HEK293T (cell line): ENCODE measurements around the gene TM4SF4.

Experiments used
- CTCF ChIA-PET: fragments of 350-600 bp; formaldehyde crosslinking; extraction: SDS; loops from one replicate; lab custom pipeline; 2021; ENCODE audit warnings: antibody characterized with exemption, inconsistent platforms; lab: Yijun Ruan, JAX
- POLR2A ChIA-PET: fragments of 350-600 bp; formaldehyde crosslinking; extraction: SDS; loops from one replicate; lab custom pipeline; 2020; ENCODE audit warnings: antibody characterized with exemption, inconsistent platforms; lab: Yijun Ruan, JAX
- DNase-seq: peaks from one replicate; pipeline ENCODE4 v3.0.0; 2012; ENCODE audit warnings: mixed read lengths; ENCODE audit errors: extremely low spot score
- ARNT ChIP-seq: fragments of 450-650 bp; IDR thresholded peaks from 2 replicates; pipeline ENCODE4 v1.6.1; 2017; ENCODE audit warnings: mild to moderate bottlenecking
- BHLHE40 ChIP-seq: fragments of 450-650 bp; IDR thresholded peaks from 2 replicates; pipeline ENCODE4 v1.6.1; 2016; ENCODE audit warnings: mild to moderate bottlenecking, moderate library complexity, borderline replicate concordance
- CTBP1 ChIP-seq: fragments of 450-650 bp; IDR thresholded peaks from 2 replicates; pipeline ENCODE4 v1.6.1; 2016; ENCODE audit warnings: borderline replicate concordance
- ELF4 ChIP-seq: fragments of 450-650 bp; IDR thresholded peaks from 2 replicates; pipeline ENCODE4 v1.6.1; 2017; ENCODE audit warnings: antibody characterized with exemption
- FOXA1 ChIP-seq: fragments of 450-650 bp; IDR thresholded peaks from 2 replicates; pipeline ENCODE4 v1.6.1; 2016; ENCODE audit warnings: mild to moderate bottlenecking
- FOXK2 ChIP-seq: fragments of 450-650 bp; IDR thresholded peaks from 2 replicates; pipeline ENCODE4 v1.6.1; 2016; ENCODE audit warnings: mild to moderate bottlenecking
- FOXM1 ChIP-seq: fragments of 450-650 bp; IDR thresholded peaks from 2 replicates; pipeline ENCODE4 v1.6.1; 2017; ENCODE audit warnings: mild to moderate bottlenecking, borderline replicate concordance
- HDGF ChIP-seq: fragments of 450-650 bp; IDR thresholded peaks from 2 replicates; pipeline ENCODE4 v1.6.1; 2017; ENCODE audit warnings: antibody characterized with exemption, borderline replicate concordance
- L3MBTL2 ChIP-seq: fragments of 450-650 bp; conservative IDR thresholded peaks from 2 replicates; pipeline ENCODE4 v1.6.1; 2016; ENCODE audit warnings: mild to moderate bottlenecking
- LEF1 ChIP-seq: fragments of 450-650 bp; IDR thresholded peaks from 2 replicates; pipeline ENCODE4 v1.6.1; 2017; ENCODE audit warnings: mild to moderate bottlenecking, borderline replicate concordance
- NFRKB ChIP-seq: fragments of 450-650 bp; IDR thresholded peaks from 2 replicates; pipeline ENCODE4 v1.6.1; 2016; ENCODE audit warnings: mild to moderate bottlenecking, moderate library complexity
- PKNOX1 ChIP-seq: fragments of 450-650 bp; IDR thresholded peaks from 2 replicates; pipeline ENCODE4 v1.6.1; 2016
- SP1 ChIP-seq: fragments of 450-650 bp; IDR thresholded peaks from 2 replicates; pipeline ENCODE4 v1.6.1; 2017
- SUZ12 ChIP-seq: fragments of 450-650 bp; IDR thresholded peaks from 2 replicates; pipeline ENCODE4 v1.6.1; 2016; ENCODE audit warnings: mild to moderate bottlenecking
- TARDBP ChIP-seq: fragments of 450-650 bp; IDR thresholded peaks from 2 replicates; pipeline ENCODE4 v1.6.1; 2016
- ZNF384 ChIP-seq: fragments of 450-650 bp; IDR thresholded peaks from 2 replicates; pipeline ENCODE4 v1.6.1; 2016

TM4SF4 gene

GRCh38 chr3:149450281-149450680 lies 24.2 kb upstream of the TM4SF4 start:
- ChIA-PET CTCF (no interaction called here), POLR2A (no interaction called here)
- no peak for DNase-seq
- TF ChIP-seq BHLHE40: no peak
- no peak for TF ChIP-seq FOXA1
- TF ChIP-seq HDGF: no peak
- no peak for TF ChIP-seq SUZ12
- TF ChIP-seq PKNOX1: no peak
- TF ChIP-seq SP1: no peak
- TF ChIP-seq FOXK2: no peak
- no peak for TF ChIP-seq ARNT
- no peak for TF ChIP-seq TARDBP
- TF ChIP-seq L3MBTL2: no peak
- no peak for TF ChIP-seq ZNF384
- TF ChIP-seq NFRKB: no peak
- TF ChIP-seq FOXM1: no peak
- no peak for TF ChIP-seq ELF4
- no peak for TF ChIP-seq LEF1
- TF ChIP-seq CTBP1: no peak

GRCh38 chr3:149452036-149452435 lies 22.5 kb upstream of the TM4SF4 start:
- ChIA-PET POLR2A (no interaction called here), CTCF (no interaction called here)
- TF ChIP-seq FOXM1 (no peak), LEF1 (no peak), HDGF (no peak), FOXK2 (no peak), ARNT (no peak), L3MBTL2 (no peak), ELF4 (no peak), ZNF384 (no peak), BHLHE40 (no peak), SUZ12 (no peak), CTBP1 (no peak), PKNOX1 (no peak), FOXA1 (no peak), SP1 (no peak)
- DNase-seq: no peak

GRCh38 chr3:149453140-149453805 lies 21.2 kb upstream of the TM4SF4 start:
- POLR2A ChIA-PET: no interaction called here
- DNase-seq: no peak
- CTCF ChIA-PET: no interaction called here
- TF ChIP-seq NFRKB (no peak), LEF1 (no peak), L3MBTL2 (no peak), PKNOX1 (no peak), CTBP1 (no peak), ELF4 (no peak), FOXA1 (no peak)

GRCh38 chr3:149454746-149455145 lies 19.8 kb upstream of the TM4SF4 start:
- CTCF ChIA-PET: no interaction called here
- no peak for DNase-seq
- TF ChIP-seq L3MBTL2 (no peak), FOXK2 (no peak), LEF1 (no peak), ZNF384 (no peak), ELF4 (no peak), SUZ12 (no peak), NFRKB (no peak), HDGF (no peak), FOXM1 (no peak), SP1 (no peak), CTBP1 (no peak), FOXA1 (no peak)
- POLR2A ChIA-PET: no interaction called here

- ChIA-PET CTCF (no interaction called here), POLR2A (no interaction called here)
- no peak for TF ChIP-seq FOXK2
- TF ChIP-seq ELF4: no peak
- no peak for TF ChIP-seq LEF1
- TF ChIP-seq CTBP1: no peak
- TF ChIP-seq ZNF384: no peak
- TF ChIP-seq FOXM1: no peak
- no peak for TF ChIP-seq SUZ12
- TF ChIP-seq PKNOX1: no peak
- TF ChIP-seq ARNT: no peak
- no peak for TF ChIP-seq FOXA1
- TF ChIP-seq L3MBTL2: no peak
- TF ChIP-seq HDGF: no peak
- no peak for TF ChIP-seq SP1
- DNase-seq: no peak
These were observed 19.1 kb upstream of the TM4SF4 start for GRCh38 chr3:149455366-149455765.
